Amniotic stem cell (primary cell): Measurements from ENCODE around the gene PADI2.

ENCODE experiments used
- DNase-seq: peaks from one replicate; lab custom pipeline; 2025; lab: John Stamatoyannopoulos, UW

Gene PADI2

GRCh38 chr1:17020502-17020901 is 98.7 kb downstream of the PADI2 start:
- no peak for DNase-seq

DNA sequence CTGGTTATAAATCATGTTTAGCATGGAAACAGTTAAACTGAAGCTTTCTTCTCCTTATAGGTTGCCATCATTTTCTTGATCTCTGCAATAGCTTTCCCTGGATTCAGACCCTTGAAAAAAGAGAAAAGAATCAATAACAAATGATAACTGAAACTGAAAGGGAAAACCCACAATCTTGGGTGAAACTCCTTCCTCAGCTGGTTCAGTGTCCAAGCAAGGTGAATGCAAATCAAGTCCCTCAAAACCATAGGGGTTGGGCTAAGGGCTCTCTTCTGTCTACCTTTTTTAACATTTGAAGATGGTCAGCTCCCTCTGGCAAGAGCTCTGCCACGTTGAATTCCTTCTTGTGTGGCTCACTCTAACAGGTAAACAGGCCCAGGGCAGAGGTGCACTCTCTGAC is 100.4 kb downstream of the PADI2 start:
- no peak for DNase-seq

DNA sequence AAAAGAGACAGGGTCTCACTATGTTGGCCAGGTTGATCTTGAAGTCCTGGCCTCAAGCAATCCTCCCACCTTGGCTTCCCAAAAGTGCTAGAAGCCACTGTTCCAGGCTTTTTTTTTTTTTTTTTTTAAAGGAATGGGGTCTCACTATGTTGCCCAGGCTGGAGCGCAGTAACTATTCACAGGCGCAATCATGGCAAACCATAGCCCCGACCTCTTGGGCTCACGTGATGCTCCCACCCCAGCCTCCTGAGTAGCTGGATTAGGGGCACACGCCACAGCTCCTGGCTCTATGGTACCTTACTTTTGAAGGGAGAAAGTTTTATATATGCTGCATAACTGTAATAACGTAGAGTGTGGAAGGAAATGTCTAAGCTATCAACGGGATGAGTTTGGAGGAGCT is 101.8 kb downstream of the PADI2 start:
- DNase-seq, result no peak
